GDM1 (cell line): ENCODE measurements around the gene PRKCQ.

ENCODE experiments used
- DNase-seq: peaks from one replicate; lab custom pipeline; 2025; lab: John Stamatoyannopoulos, UW

Gene PRKCQ

DNA sequence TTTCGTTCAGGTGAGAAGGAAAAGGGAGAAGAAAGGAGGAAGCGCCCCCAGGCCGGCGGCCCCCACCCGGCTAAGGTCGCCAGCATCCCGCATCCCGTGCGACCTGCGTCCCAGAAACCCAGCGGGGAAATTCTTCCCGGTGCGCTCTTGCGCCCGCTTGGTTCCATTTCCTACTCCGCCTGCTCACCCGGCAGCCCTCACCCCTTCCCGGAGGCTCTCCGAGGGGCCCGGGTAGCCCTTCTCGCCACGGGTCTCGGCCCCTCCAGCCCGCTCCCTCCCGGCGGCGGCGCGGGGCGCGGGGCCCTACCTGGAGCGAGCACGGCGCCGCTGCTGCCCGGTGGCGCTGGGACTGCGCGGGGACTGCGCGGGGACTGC is at the start of gene PRKCQ:
Gene PRKCQ (minus strand): TSS at position 373 of the 375 bp plus-strand sequence. CDS start 65,141 bp downstream, outside the sequence.
- DNase-seq = no peak

- DNase-seq = no peak
These were observed 45.4 kb upstream of the PRKCQ start for GRCh38 chr10:6625428-6625827.

DNA sequence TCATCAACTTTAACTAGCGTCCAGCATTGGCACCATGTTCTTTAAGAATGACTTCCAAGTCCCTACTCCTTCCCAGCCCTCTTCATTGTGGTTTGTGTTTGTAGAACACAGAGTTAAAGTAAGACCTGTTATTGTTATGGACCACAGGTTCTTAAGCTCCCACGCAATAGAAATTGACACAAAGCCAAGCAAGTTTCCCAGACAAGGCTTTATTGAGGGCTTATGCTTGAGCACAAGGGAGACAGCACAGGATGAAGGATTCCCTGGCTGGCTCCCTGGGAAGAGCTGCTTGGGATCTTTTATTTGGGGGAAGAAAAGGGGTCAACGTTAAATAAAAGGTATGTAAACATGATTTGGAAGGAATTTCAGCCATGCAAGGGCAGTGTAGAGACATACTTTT is 44.3 kb upstream of the PRKCQ start:
- DNase-seq = no peak

DNA sequence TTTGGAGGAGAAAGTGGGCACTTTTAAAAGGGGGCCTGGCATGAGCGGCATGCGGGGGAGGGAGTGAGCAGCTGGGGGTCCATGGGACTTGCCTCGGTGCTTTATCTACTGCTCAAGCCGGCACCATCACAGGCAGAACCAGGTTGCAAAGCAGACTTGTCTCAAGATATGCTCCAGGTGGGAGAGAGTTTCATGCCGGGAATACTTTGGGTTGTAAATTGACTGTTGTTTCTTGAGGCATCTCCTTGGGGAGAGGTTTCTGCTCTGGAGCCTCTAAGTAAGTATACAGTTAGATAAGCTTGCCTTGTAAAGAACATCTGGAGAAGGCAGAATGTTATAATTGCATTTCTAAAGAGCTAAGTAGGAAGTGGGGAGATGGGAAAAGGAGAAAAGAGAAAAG is 42.8 kb upstream of the PRKCQ start:
- no peak for DNase-seq

DNA sequence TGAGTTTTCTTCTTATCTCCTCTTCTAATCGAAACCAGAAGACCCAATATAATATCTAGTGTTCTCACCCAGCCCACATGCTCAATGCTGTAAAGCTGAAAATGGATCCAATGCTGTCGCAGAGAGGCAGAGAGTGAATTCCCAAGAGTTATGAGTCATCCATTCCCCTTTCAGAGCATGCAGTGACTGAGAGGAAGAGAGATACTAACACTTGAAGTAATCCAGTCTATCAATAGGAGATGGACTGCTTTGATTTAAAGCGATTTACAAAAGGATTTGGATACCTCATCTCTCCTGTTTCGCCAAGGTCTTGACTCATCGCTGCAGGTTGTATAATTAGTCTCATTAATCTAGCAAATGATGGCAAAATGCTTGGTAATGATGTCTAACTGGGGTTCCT is 41.5 kb upstream of the PRKCQ start:
- DNase-seq = no peak

- no peak for DNase-seq
These were observed 39.6 kb upstream of the PRKCQ start for GRCh38 chr10:6619660-6620059.

- DNase-seq = no peak
These were observed 38.3 kb upstream of the PRKCQ start for GRCh38 chr10:6618340-6618739.

- no peak for DNase-seq
These were observed 37.4 kb upstream of the PRKCQ start for GRCh38 chr10:6617309-6618076.

DNA sequence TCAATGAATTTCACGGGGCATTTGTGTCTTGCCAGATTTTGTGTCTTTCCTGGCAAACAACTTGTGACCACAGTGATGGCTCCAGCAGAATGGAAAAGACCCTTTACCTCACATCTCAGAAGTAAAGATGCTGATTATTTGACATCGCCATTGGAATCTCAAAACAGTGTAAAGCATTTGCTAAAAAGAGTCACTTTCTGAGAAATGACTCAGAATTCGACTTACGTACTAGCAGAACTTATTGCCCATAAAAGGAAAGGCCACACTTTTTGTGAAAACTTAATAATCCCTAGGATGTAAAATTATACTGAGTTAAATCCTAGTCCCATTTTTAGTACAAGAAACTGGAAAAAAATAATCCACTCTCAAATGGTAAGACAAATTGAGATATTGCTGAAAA is 35.9 kb upstream of the PRKCQ start:
- DNase-seq = no peak

- no peak for DNase-seq
These were observed 32.3 kb upstream of the PRKCQ start for GRCh38 chr10:6612371-6612770.

DNA sequence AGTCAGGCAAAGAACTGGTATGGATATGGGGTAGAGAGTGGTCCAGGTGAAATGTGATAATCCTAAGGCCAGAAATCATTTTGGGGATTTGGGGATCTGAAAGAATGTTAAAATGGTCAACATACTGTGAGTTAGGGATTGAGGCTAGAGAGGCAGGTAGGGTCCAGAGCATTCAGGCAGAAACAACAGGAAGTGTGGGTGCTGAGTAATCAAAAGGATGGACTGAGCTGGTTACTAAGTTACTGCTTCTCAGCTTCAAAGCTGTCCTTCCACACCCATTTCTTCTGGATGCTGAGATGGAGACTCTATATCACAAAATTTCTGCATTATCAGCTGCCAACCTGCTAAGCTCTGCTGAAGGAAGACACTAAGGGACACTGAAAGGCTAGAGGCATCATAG is 30.6 kb upstream of the PRKCQ start:
- DNase-seq = no peak

GRCh38 chr10:6609625-6610024 is 29.5 kb upstream of the PRKCQ start:
- DNase-seq = no peak

DNA sequence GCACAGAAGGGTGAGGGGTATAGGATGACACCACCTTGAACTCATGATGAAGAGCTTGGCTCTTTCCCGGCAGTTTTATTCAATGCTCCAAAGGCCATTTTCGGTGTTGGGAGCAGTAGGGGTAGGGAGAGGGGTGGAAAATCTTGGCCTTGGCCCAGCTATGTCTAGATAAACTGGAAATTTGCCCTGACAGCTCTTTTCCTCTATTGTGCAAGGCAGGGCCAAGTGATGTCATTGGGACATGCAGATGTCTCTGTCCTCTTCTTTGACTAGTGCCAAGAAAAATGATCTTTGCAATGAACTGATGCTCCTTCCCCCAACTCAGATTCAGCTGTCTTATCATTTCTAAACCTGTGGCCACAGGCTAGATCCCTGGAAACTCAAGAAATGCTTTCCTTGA is 27.7 kb upstream of the PRKCQ start:
- DNase-seq = no peak

DNA sequence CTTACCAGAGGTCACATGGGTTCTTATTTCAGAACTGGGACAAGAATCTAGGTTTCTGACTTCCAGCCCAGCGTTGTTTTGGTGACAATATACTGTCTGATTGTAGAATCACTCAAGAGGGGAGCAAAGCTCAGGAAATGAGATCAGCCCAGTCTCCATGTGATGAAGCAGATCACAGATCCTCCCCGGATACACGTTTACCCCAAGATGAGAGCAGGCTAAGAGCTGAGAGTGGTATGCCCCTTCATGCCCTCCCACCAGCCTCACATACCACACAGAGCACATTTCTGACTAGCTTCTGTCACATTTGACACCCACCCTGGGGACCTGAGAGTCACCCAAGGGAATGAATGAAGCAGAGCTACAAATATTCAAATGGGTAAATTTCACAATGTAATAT is 27.1 kb upstream of the PRKCQ start:
- no peak for DNase-seq

DNA sequence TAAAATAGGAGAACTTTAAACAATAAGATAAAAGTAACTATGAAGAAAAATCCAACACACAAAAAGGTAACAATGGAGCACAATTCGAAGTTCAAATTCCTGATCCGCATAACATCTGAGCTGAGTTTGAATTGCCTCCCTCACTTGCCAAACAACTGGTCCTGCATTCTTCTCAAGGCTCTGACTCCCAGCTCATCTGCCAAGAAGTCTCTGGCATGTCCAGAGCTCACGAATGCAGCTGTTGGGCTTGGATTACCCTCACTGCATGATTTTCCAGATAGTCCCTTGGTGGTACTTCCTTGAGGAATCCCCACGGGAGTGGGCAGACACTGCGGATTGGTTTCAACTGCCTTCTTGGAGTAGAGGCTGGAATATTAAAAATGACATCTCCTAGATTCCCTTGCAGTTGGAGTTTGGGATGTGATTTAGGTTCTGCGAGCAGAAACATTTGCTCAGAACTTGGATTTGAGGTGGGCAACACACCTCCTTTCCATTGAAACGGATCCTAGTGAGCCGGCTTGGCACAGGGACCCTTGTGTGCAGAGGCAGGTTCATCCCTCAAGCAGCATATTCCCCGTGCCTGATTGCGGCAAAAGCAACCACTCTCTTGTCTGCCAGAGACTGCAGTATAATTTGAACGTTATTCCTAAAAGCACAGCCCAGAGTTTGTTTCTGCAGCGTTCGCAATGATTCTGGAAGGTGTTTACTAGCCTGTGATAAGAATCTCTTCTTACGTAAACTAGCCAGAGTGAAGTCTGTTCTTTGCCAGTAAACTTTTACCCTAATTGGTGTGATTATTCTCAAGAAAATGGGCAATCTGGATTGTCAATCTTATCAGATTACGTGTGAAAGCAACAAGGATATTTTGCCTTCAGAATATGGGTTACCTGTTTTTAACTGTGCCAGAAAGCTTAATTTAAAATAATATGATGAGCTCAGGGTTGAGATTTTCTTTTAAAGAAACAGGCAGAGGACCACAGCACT is 23.4 kb upstream of the PRKCQ start:
- no peak for DNase-seq

GRCh38 chr10:6602700-6603084 is 22.6 kb upstream of the PRKCQ start:
- DNase-seq = no peak

DNA sequence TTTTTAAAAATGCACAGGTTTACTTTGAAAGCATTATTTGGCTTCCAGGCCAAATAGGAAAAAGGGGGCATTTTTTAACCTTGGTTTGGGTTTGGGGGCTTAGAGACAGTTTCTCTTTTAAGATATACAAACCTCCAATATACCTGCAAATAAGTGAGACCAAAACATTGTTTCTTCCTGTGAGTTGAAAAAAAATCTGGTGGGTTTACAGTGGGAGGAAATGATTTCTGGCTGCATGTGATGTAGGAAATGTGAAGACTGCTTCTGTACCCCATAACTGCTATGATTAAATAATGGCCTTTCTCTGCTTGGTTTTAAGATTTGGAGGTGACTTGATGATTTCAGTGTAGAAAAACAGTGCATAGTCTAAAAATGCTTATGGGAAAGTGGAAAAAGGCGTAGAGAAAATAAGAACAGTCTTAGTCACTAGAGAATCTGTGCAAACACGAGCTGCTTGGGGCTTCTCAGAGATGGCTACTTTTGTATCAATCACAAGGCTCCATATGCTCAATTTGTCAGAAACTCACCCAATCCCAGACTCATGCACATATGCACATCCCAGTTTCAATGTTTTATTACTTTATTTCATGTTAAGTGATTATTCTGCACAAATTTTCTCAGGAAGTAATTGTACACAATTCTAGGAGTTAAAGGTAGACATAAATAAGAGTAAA is 22.1 kb upstream of the PRKCQ start:
- DNase-seq = no peak

DNA sequence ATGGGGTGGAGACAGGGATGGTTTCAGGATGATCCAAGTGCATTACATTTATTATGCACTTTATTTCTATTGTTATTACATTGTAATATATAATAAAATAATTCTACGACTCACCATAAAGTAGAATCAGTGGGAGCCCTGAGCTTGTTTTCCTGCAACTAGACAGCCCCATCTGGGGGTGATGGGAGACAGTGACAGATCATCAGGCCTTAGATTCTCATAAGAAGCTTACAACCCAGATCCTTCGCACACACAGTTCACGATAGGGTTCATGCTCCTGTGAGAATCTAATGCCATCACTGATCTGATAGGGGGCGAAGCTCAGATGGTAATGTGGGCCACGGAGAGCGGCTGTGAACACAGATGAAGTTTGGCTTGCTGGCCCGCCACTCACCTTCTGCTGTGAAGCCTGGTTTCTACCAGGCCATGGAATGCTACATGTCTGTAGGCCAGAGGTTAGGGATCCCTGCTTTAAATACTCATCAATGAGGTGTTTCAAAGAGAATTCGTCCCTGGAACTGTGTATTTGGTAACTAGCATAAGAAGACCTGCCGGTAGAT is 21.2 kb upstream of the PRKCQ start:
- DNase-seq = no peak

GRCh38 chr10:6600224-6600987 is 20.3 kb upstream of the PRKCQ start:
- DNase-seq = no peak

GRCh38 chr10:6598679-6599078 is 18.6 kb upstream of the PRKCQ start:
- no peak for DNase-seq

- DNase-seq = no peak
These were observed 17.4 kb upstream of the PRKCQ start for GRCh38 chr10:6597478-6597877.

- no peak for DNase-seq
These were observed 15.4 kb upstream of the PRKCQ start for GRCh38 chr10:6595499-6595898.
